DMS 273 (cell line): ENCODE results near the gene SKP2.
"Not testable (repeated sequence)": the region's sequence is repeated elsewhere in the genome, so short reads cannot be mapped to it uniquely, and the experiment has no call there.

Experiments used
- DNase-seq: peaks from one replicate; lab custom pipeline; 2025; ENCODE audit not compliant: unreplicated experiment; lab: John Stamatoyannopoulos, UW

Gene SKP2

GRCh38 chr5:36198783-36199182, 46.9 kb downstream of the SKP2 start:
- not testable (repeated sequence) for DNase-seq

GRCh38 chr5:36199620-36200019, 47.7 kb downstream of the SKP2 start:
- DNase-seq = no peak

GRCh38 chr5:36200513-36200912, 48.6 kb downstream of the SKP2 start:
- no peak for DNase-seq

GRCh38 chr5:36202521-36202961, 50.6 kb downstream of the SKP2 start:
- peak; percentile 14 for DNase-seq

GRCh38 chr5:36205329-36205728, 53.4 kb downstream of the SKP2 start:
- DNase-seq = no peak

GRCh38 chr5:36206913-36207312, 55.0 kb downstream of the SKP2 start:
- DNase-seq = no peak

GRCh38 chr5:36208786-36209185, 56.9 kb downstream of the SKP2 start:
- no peak for DNase-seq

- DNase-seq = no peak
Measured at GRCh38 chr5:36209664-36210063, 57.8 kb downstream of the SKP2 start.

GRCh38 chr5:36214436-36214835, 62.5 kb downstream of the SKP2 start:
- DNase-seq = no peak

GRCh38 chr5:36215910-36216309, 64.0 kb downstream of the SKP2 start:
- no peak for DNase-seq

- no peak for DNase-seq
Measured at GRCh38 chr5:36217567-36217966, 65.7 kb downstream of the SKP2 start.

GRCh38 chr5:36217988-36218387, 66.1 kb downstream of the SKP2 start:
- no peak for DNase-seq

GRCh38 chr5:36222620-36223019, 70.7 kb downstream of the SKP2 start:
- DNase-seq = no peak

- DNase-seq = no peak
Measured at GRCh38 chr5:36227046-36227445, 75.1 kb downstream of the SKP2 start.

- DNase-seq = no peak
Measured at GRCh38 chr5:36228505-36228904, 76.6 kb downstream of the SKP2 start.

GRCh38 chr5:36230151-36230790, 78.4 kb downstream of the SKP2 start:
- peak; percentile 5 for DNase-seq

GRCh38 chr5:36232533-36232932, 80.6 kb downstream of the SKP2 start:
- DNase-seq = no peak
